H1 (cell line): Measurements from ENCODE around the gene ADGRD2. TPM values are rescaled to one million over a fixed set of nuclear protein-coding genes. Genes with fewer than 3 reads are reported as not detected.
A peak's percentile ranks its signal among the peaks of the same experiment; 100 is the strongest.

Experiments used
- CTCF ChIA-PET: fragments of 300-600 bp; sonication (Branson Sonifier 250); formaldehyde crosslinking; loops from one replicate; lab custom pipeline; 2021; ENCODE audit not compliant: partially characterized antibody; lab: Charles Lee
- POLR2A ChIA-PET: fragments of 300-600 bp; sonication (Branson Sonifier 250); formaldehyde crosslinking; loops from one replicate; lab custom pipeline; 2021; ENCODE audit warnings: inconsistent platforms; ENCODE audit not compliant: partially characterized antibody; lab: Charles Lee
- DNase-seq, 2 experiments: peaks; one replicate each; pipeline versions ENCODE4 v3.0.0 to v3.0.0-alpha.2; 2010 to 2022; ENCODE audit warnings: low spot score in 2 of 2, low read depth in 1 of 2, mixed read lengths in 1 of 2
- FAIRE-seq: peaks from 2 replicates; lab custom pipeline; 2011; peaks lifted over from hg19 to GRCh38; lab: Jason Lieb, UNC
- H2AFZ ChIP-seq: 2 replicates; pipeline ENCODE4 v1.8.1; 2012; ENCODE audit warnings: low read length, inconsistent platforms
- H2AK5ac ChIP-seq: 2 replicates; pipeline ENCODE4 v1.6.1; 2013; ENCODE audit warnings: low read depth, low read length
- H2BK120ac ChIP-seq: replicated peaks from 2 replicates; pipeline ENCODE3; 2013; ENCODE audit warnings: low read depth, low read length, inconsistent platforms
- H2BK12ac ChIP-seq: 2 replicates; pipeline ENCODE4 v1.6.1; 2013; ENCODE audit warnings: low read depth, low read length
- H2BK15ac ChIP-seq: 2 replicates; pipeline ENCODE4 v1.6.1; 2013; ENCODE audit warnings: low read length
- H2BK20ac ChIP-seq: 2 replicates; pipeline ENCODE4 v1.6.1; 2013; ENCODE audit warnings: low read length
- H2BK5ac ChIP-seq: 2 replicates; pipeline ENCODE4 v1.6.1; 2013; ENCODE audit warnings: low read depth, low read length
- H3K14ac ChIP-seq: 2 replicates; pipeline ENCODE4 v1.6.1; 2013; ENCODE audit warnings: inconsistent platforms; ENCODE audit not compliant: insufficient read length
- H3K18ac ChIP-seq: 2 replicates; pipeline ENCODE4 v1.6.1; 2013; ENCODE audit warnings: low read length; ENCODE audit errors: extremely low read depth
- H3K23ac ChIP-seq: 2 replicates; pipeline ENCODE4 v1.6.1; 2013; ENCODE audit warnings: inconsistent platforms; ENCODE audit not compliant: insufficient read length
- H3K23me2 ChIP-seq: 2 replicates; pipeline ENCODE4 v1.6.1; 2013; ENCODE audit warnings: low read depth, low read length
- H3K27ac ChIP-seq: 2 replicates; pipeline ENCODE4 v1.6.1; 2011; ENCODE audit warnings: low read depth, low read length, inconsistent platforms
- H3K27me3 ChIP-seq, 4 experiments: replicated peaks in 1 of 4; 1 replicate in 1 of 4; 2 replicates in 3 of 4; pipeline versions ENCODE4 v1.6.1 to v1.8.1; 2011 to 2013; ENCODE audit warnings: low read length in 3 of 4, mild to moderate bottlenecking in 3 of 4, inconsistent platforms in 2 of 4, mixed read lengths in 2 of 4, moderate library complexity in 1 of 4; ENCODE audit not compliant: control insufficient read depth in 3 of 4, insufficient read depth in 3 of 4; ENCODE audit errors: extremely low read depth in 1 of 4
- H3K36me3 ChIP-seq, 4 experiments: 2 replicates each; pipeline versions ENCODE4 v1.6.1 to v1.8.1; 2011 to 2013; ENCODE audit warnings: mild to moderate bottlenecking in 4 of 4, low read length in 3 of 4, moderate library complexity in 2 of 4, control low read depth in 1 of 4, inconsistent platforms in 1 of 4; ENCODE audit not compliant: insufficient read depth in 4 of 4, control insufficient read depth in 2 of 4
- H3K4ac ChIP-seq: replicated peaks from 2 replicates; pipeline ENCODE3; 2013; ENCODE audit warnings: low read length, low read depth, mixed read lengths, inconsistent platforms; ENCODE audit not compliant: insufficient read length
- H3K4me1 ChIP-seq, 4 experiments: replicated peaks in 1 of 4; 1 replicate in 1 of 4; 2 replicates in 3 of 4; pipeline versions ENCODE4 v1.6.1 to v1.8.1; 2011 to 2013; ENCODE audit warnings: low read length in 3 of 4, inconsistent platforms in 2 of 4, mixed read lengths in 1 of 4; ENCODE audit not compliant: insufficient read depth in 4 of 4, control insufficient read depth in 3 of 4
- H3K4me2 ChIP-seq, 2 experiments: 2 replicates each; pipeline versions ENCODE4 v1.6.1 to v1.8.1; 2011 to 2013; ENCODE audit warnings: low read depth in 2 of 2, low read length in 2 of 2, control low read depth in 1 of 2, inconsistent platforms in 1 of 2, mild to moderate bottlenecking in 1 of 2; ENCODE audit not compliant: insufficient read depth in 1 of 2
- H3K4me3 ChIP-seq, 4 experiments: fragments of 200-600, 300-600 bp in 1 of 4; sonication (generic), shearing (Covaris generic), sonication (Bioruptor Twin) in 1 of 4; 2 replicates each; pipeline versions ENCODE4 v1.5.1 to v1.8.1; 2011 to 2016; ENCODE audit warnings: low read length in 4 of 4, low read depth in 3 of 4, control low read depth in 2 of 4, inconsistent platforms in 2 of 4, mild to moderate bottlenecking in 2 of 4, mixed read lengths in 1 of 4, moderate library complexity in 1 of 4; ENCODE audit not compliant: insufficient read depth in 2 of 4; ENCODE audit errors: extremely low read depth in 1 of 4
- H3K56ac ChIP-seq: replicated peaks from 2 replicates; pipeline ENCODE3; 2013; ENCODE audit warnings: low read depth, mild to moderate bottlenecking, mixed read lengths, low read length, inconsistent platforms; ENCODE audit not compliant: insufficient read length
- H3K79me1 ChIP-seq: 2 replicates; pipeline ENCODE4 v1.6.1; 2013; ENCODE audit warnings: low read depth, low read length, control low read depth
- H3K79me2 ChIP-seq, 2 experiments: 2 replicates each; pipeline versions ENCODE4 v1.6.1 to v1.8.1; 2012 to 2013; ENCODE audit warnings: low read length in 2 of 2, mild to moderate bottlenecking in 2 of 2, inconsistent platforms in 1 of 2; ENCODE audit not compliant: insufficient read depth in 2 of 2, control insufficient read depth in 1 of 2
- H3K9ac ChIP-seq, 4 experiments: replicated peaks in 1 of 4; 1 replicate in 1 of 4; 2 replicates in 3 of 4; pipeline versions ENCODE4 v1.6.1 to v1.8.1; 2011 to 2013; ENCODE audit warnings: low read depth in 3 of 4, low read length in 3 of 4, control low read depth in 2 of 4, mild to moderate bottlenecking in 2 of 4, moderate library complexity in 2 of 4, inconsistent platforms in 1 of 4; ENCODE audit errors: extremely low read depth in 1 of 4
- H3K9me3 ChIP-seq, 2 experiments: 2 replicates each; pipeline versions ENCODE4 v1.6.1 to v1.8.1; 2012 to 2013; ENCODE audit warnings: mild to moderate bottlenecking in 2 of 2, moderate library complexity in 2 of 2, control low read depth in 1 of 2, inconsistent platforms in 1 of 2, low read depth in 1 of 2, low read length in 1 of 2, mixed read lengths in 1 of 2; ENCODE audit not compliant: insufficient read depth in 2 of 2
- H4K20me1 ChIP-seq, 2 experiments: replicated peaks in 1 of 2; 2 replicates each; pipeline versions ENCODE3 to v1.8.1; 2011 to 2013; ENCODE audit warnings: inconsistent platforms in 2 of 2, low read length in 2 of 2, mild to moderate bottlenecking in 1 of 2; ENCODE audit not compliant: insufficient read depth in 2 of 2, control insufficient read depth in 1 of 2
- H4K5ac ChIP-seq: 2 replicates; pipeline ENCODE4 v1.6.1; 2013; ENCODE audit warnings: low read length, low read depth, mixed read lengths, inconsistent platforms; ENCODE audit not compliant: insufficient read length
- H4K8ac ChIP-seq: 2 replicates; pipeline ENCODE4 v1.8.0; 2013; ENCODE audit warnings: mild to moderate bottlenecking, moderate library complexity, low read length, inconsistent platforms; ENCODE audit not compliant: insufficient read depth; ENCODE audit errors: extremely low read depth
- H4K91ac ChIP-seq: replicated peaks from 2 replicates; pipeline ENCODE3; 2013; ENCODE audit warnings: low read length, mixed read lengths, inconsistent platforms; ENCODE audit not compliant: insufficient read length
- BACH1 ChIP-seq: IDR thresholded peaks from 2 replicates; pipeline ENCODE4 v1.6.1; 2012; ENCODE audit warnings: low read length, improper control_type of control experiment
- CBX5 ChIP-seq: fragments of 300-800, 300-1000 bp; sonication (generic); IDR thresholded peaks from 2 replicates; pipeline ENCODE4 v1.7.1; 2016; ENCODE audit warnings: antibody characterized with exemption, low read length, low read depth
- CBX8 ChIP-seq: fragments of 300-800, 300-1000 bp; sonication (generic); IDR thresholded peaks from 2 replicates; pipeline ENCODE4 v1.7.1; 2016; ENCODE audit warnings: low read depth, low read length, borderline replicate concordance
- CHD1 ChIP-seq: IDR thresholded peaks from 2 replicates; pipeline ENCODE4 v1.6.1; 2012; ENCODE audit warnings: low read depth, low read length, improper control_type of control experiment
- CREB1 ChIP-seq: IDR thresholded peaks from 2 replicates; pipeline ENCODE4 v1.6.1; 2012; ENCODE audit warnings: inconsistent platforms
- CTBP2 ChIP-seq: IDR thresholded peaks from 2 replicates; pipeline ENCODE4 v1.7.0; 2011; ENCODE audit warnings: borderline replicate concordance, mild to moderate bottlenecking, moderate library complexity, mixed read lengths, low read length; ENCODE audit not compliant: insufficient read depth, insufficient read length
- HDAC2 ChIP-seq, 2 experiments: fragments of 300-600 bp in 1 of 2; sonication (generic) in 1 of 2; IDR thresholded peaks; 2 replicates each; pipeline ENCODE4 v1.6.1; 2011 to 2012; ENCODE audit warnings: low read depth in 2 of 2, low read length in 2 of 2, mild to moderate bottlenecking in 2 of 2, moderate library complexity in 2 of 2, borderline replicate concordance in 1 of 2, inconsistent platforms in 1 of 2
- PHF8 ChIP-seq: fragments of 200-600 bp; sonication (generic); conservative IDR thresholded peaks from 2 replicates; pipeline ENCODE4 v1.7.1; 2012; ENCODE audit warnings: low read depth, mild to moderate bottlenecking, inconsistent platforms, low read length, moderate library complexity
- RAD21 ChIP-seq, 2 experiments: IDR thresholded peaks in 1 of 2; conservative IDR thresholded peaks in 1 of 2; 2 replicates each; pipeline ENCODE4 v1.6.1; 2011; ENCODE audit warnings: low read depth in 2 of 2, low read length in 2 of 2, improper control_type of control experiment in 1 of 2, inconsistent platforms in 1 of 2, mild to moderate bottlenecking in 1 of 2, moderate library complexity in 1 of 2
- RXRA ChIP-seq: IDR thresholded peaks from 2 replicates; pipeline ENCODE4 v1.6.1; 2011; ENCODE audit warnings: low read depth, mild to moderate bottlenecking, low read length, moderate library complexity; ENCODE audit not compliant: insufficient read depth
- SIN3A ChIP-seq, 2 experiments: IDR thresholded peaks in 1 of 2; conservative IDR thresholded peaks in 1 of 2; 2 replicates each; pipeline ENCODE4 v1.6.1; 2011 to 2012; ENCODE audit warnings: low read length in 2 of 2, improper control_type of control experiment in 1 of 2, low read depth in 1 of 2, mild to moderate bottlenecking in 1 of 2
- SIRT6 ChIP-seq: IDR thresholded peaks from one replicate; pipeline ENCODE4 v1.7.1; 2012; ENCODE audit warnings: low read length, inconsistent platforms
- WGBS, 2 experiments: shearing (Covaris generic) in 1 of 2; methylation state at CpG; one replicate each; pipeline versions ENCODE4 v1.1.6 to v1.1.7; 2013 to 2015; ENCODE audit warnings: low lambda C conversion rate in 2 of 2, mixed read lengths in 2 of 2, inconsistent platforms in 1 of 2, low coverage in 1 of 2, missing lambda C conversion rate in 1 of 2; ENCODE audit not compliant: insufficient replicate concordance in 2 of 2, insufficient coverage in 1 of 2, insufficient read length in 1 of 2; ENCODE audit errors: extremely low coverage in 1 of 2, missing lambda C conversion rate in 1 of 2; 5-methylcytosine and 5-hydroxymethylcytosine counted together
- polyA plus RNA-seq, 7 experiments: library from polyadenylated mRNA; depleted of rRNA in 3 of 7; stranded (reverse) in 5 of 7; unstranded in 2 of 7; fragments of >200 nt in 5 of 7; fragments of 200-250 nt in 2 of 7; gene quantifications; 1 replicate in 5 of 7; 2 replicates in 1 of 7; 4 replicates in 1 of 7; pipeline versions ENCODE4 v1.2.1 to v1.2.3, GENCODE V29; 2011 to 2013; ENCODE audit warnings: missing spikeins in 2 of 7, mixed read lengths in 2 of 7
- total RNA-seq: library from RNA; stranded (reverse); fragmentation: NEBNext Ultra II Directional; extraction: Animal tissue kit (Norgen Biotek cat#: 25700); gene quantifications from 2 replicates; pipeline ENCODE4 v1.2.1, GENCODE V29; 2021

The ADGRD2 gene
- total and polyA plus RNA-seq, 2 of the 8 experiments (the other 6 are each of a cell fraction or from before 2014, with no cell fraction given) = 0.41 to 1.4 TPM

- Histone ChIP-seq H3K14ac (no peak overlapping the region), H2BK120ac (no peak overlapping the region), H2BK12ac (peak overlapping the region; percentile 27; the same call in 1 of the 2 replicates), H4K20me1 (peaks cover 0 to 7% of the 10 kb centered on the region in 2 experiments), H3K4me3 (no peak overlapping the region), H3K18ac (no peak overlapping the region), H2BK15ac (no peak overlapping the region), H4K91ac (no peak overlapping the region), H3K23ac (no peak overlapping the region), H2BK20ac (no peak overlapping the region), H3K36me3 (no peaks in the 10 kb centered on the region), H3K9me3 (no peaks in the 10 kb centered on the region), H2AK5ac (no peak overlapping the region), H4K5ac (no peak overlapping the region), H3K27ac (no peak overlapping the region), H3K79me1 (no peaks in the 10 kb centered on the region), H3K9ac (no peak overlapping the region), H2BK5ac (no peak overlapping the region), H3K27me3 (peaks cover 0 to 15% (median 7%) of the 10 kb centered on the region in 4 experiments; a peak in 6 of 7 replicates), H3K79me2 (no peaks in the 10 kb centered on the region), H3K23me2 (peaks cover 4% of the 10 kb centered on the region; the same call in 1 of the 2 replicates), H3K4me1 (peaks cover 3 to 32% (median 12%) of the 10 kb centered on the region in 4 experiments; a peak in 6 of 7 replicates), H3K4me2 (no peak overlapping the region), H2AFZ (no peak overlapping the region), H3K56ac (no peak overlapping the region), H4K8ac (0 out of 2 replicates have a peak overlapping the region, but pooled peaks have one; percentile 12), H3K4ac (no peak overlapping the region)
- FAIRE-seq (no peak), DNase-seq (no peak)
- ChIA-PET CTCF (interaction anchor here (0.9 to 2.6 kb wide), 3 partner anchors 11 to 37 kb away, joined by 3 to 9 read pairs (median 7); no protein-coding TSS in a partner anchor), POLR2A (interaction anchor here (1.0 to 3.1 kb wide), 3 partner anchors 12 to 18 kb away, joined by 3 to 11 read pairs (median 4); no protein-coding TSS in a partner anchor)
- TF ChIP-seq PHF8 (no peak), CBX5 (no peak), RAD21 (IDR thresholded peaks at IDR 0.05 in 1 of 2, conservative IDR thresholded peaks at IDR 0.05 in 1 of 2; ENCODE audit: low read depth in 2 of 2, low read length in 2 of 2) (no peak), BACH1 (no peak), CBX8 (no peak), CHD1 (no peak), SIRT6 (no peak), RXRA (no peak), SIN3A (conservative IDR thresholded peaks at IDR 0.05 in 1 of 2, IDR thresholded peaks at IDR 0.05 in 1 of 2; ENCODE audit: low read depth in 1 of 2, low read length in 2 of 2) (no peak), CREB1 (no peak), HDAC2 (IDR thresholded peaks at IDR 0.05; ENCODE audit: borderline replicate concordance in 1 of 2, low read depth in 2 of 2, low read length in 2 of 2) (no peak), CTBP2 (no peak)
- WGBS, 2 experiments = 97% methylated on average over 7 of the region's 15 CpGs; no CpG with 5 or more reads in 1 of the 2 experiments
Measured at GRCh38 chr9:124485936-124486335, 35.7 kb downstream of the ADGRD2 start.
